ENCODE measurements around the gene DDX46.
A peak's percentile ranks its signal among the peaks of the same experiment; 100 is the strongest.
"Not testable (repeated sequence)": the region's sequence is repeated elsewhere in the genome, so short reads cannot be mapped to it uniquely, and the experiment has no call there.

DDX46 gene

GRCh38 chr5:134758504-134759341 lies at the start of gene DDX46:
DDX46 (plus strand) TSS chr5:134758779; CDS start chr5:134758939, 160 bp downstream.
- Histone ChIP-seq H3K79me2 (peaks cover 38% of the 10 kb centered on the region), H3K36me3 (ENCODE audit: control insufficient read depth, insufficient read depth, low read length) (no peaks in the 10 kb centered on the region), H3K27me3 (ENCODE audit: control insufficient read depth, insufficient read depth, low read length) (no peaks in the 10 kb centered on the region), H3K9ac (peak within 1 kb of the TSS; percentile 63), H3K4me3 (ENCODE audit: low read depth, low read length) (peak within 1 kb of the TSS; percentile 85), H3K27ac (peak within 1 kb of the TSS; percentile 50), H3K9me3 (ENCODE audit: control insufficient read depth, low read length) (no peaks in the 10 kb centered on the region), H3K4me2 (ENCODE audit: low read length) (peak within 1 kb of the TSS; percentile 84), H3K4me1 (peaks cover 3% of the 10 kb centered on the region), H2AFZ (peak within 1 kb of the TSS; percentile 92)
- TF ChIP-seq CTCF (IDR thresholded peaks at IDR 0.05) = peak; percentile 83

GRCh38 chr5:134714120-134714519 lies 44.5 kb upstream of the DDX46 start:
- Histone ChIP-seq H2AFZ (no peak overlapping the region), H3K4me2 (ENCODE audit: low read length) (no peak overlapping the region), H3K9ac (no peak overlapping the region), H3K27me3 (ENCODE audit: control insufficient read depth, insufficient read depth, low read length) (no peaks in the 10 kb centered on the region), H3K4me3 (ENCODE audit: low read depth, low read length) (no peak overlapping the region), H3K4me1 (no peaks in the 10 kb centered on the region), H3K79me2 (no peaks in the 10 kb centered on the region), H3K9me3 (ENCODE audit: control insufficient read depth, low read length) (no peaks in the 10 kb centered on the region), H3K36me3 (ENCODE audit: control insufficient read depth, insufficient read depth, low read length) (no peaks in the 10 kb centered on the region), H3K27ac (no peak overlapping the region)
- no peak for TF ChIP-seq CTCF (IDR thresholded peaks at IDR 0.05)

- no peaks in the 10 kb centered on the region for H3K9me3 ChIP-seq (ENCODE audit: control insufficient read depth, low read length)
- H3K9ac ChIP-seq = no peak overlapping the region
- H3K79me2 ChIP-seq = no peaks in the 10 kb centered on the region
- H3K27ac ChIP-seq = no peak overlapping the region
- no peak overlapping the region for H2AFZ ChIP-seq
- H3K4me2 ChIP-seq (ENCODE audit: low read length) = no peak overlapping the region
- H3K4me3 ChIP-seq (ENCODE audit: low read depth, low read length) = no peak overlapping the region
- H3K36me3 ChIP-seq (ENCODE audit: control insufficient read depth, insufficient read depth, low read length) = no peaks in the 10 kb centered on the region
- no peaks in the 10 kb centered on the region for H3K4me1 ChIP-seq
- no peak for TF ChIP-seq CTCF (IDR thresholded peaks at IDR 0.05)
- no peaks in the 10 kb centered on the region for H3K27me3 ChIP-seq (ENCODE audit: control insufficient read depth, insufficient read depth, low read length)
These were observed 44.0 kb upstream of the DDX46 start for GRCh38 chr5:134714541-134714940.

GRCh38 chr5:134715466-134715865 lies 43.1 kb upstream of the DDX46 start:
- H3K79me2 ChIP-seq; H3K4me2 ChIP-seq (ENCODE audit: low read length); H2AFZ ChIP-seq; H3K9me3 ChIP-seq (ENCODE audit: control insufficient read depth, low read length); H3K27ac ChIP-seq; H3K4me1 ChIP-seq; H3K4me3 ChIP-seq (ENCODE audit: low read depth, low read length); H3K36me3 ChIP-seq (ENCODE audit: control insufficient read depth, insufficient read depth, low read length); H3K9ac ChIP-seq; H3K27me3 ChIP-seq (ENCODE audit: control insufficient read depth, insufficient read depth, low read length): not testable (repeated sequence)

GRCh38 chr5:134724872-134725271 lies 33.7 kb upstream of the DDX46 start:
- Histone ChIP-seq H3K4me3 (ENCODE audit: low read depth, low read length) (no peak overlapping the region), H3K9ac (no peak overlapping the region)

More at GRCh38 chr5:134724872-134725271, 33.7 kb upstream of the DDX46 start:
- H3K4me2 ChIP-seq (ENCODE audit: low read length) = no peak overlapping the region
- TF ChIP-seq CTCF (IDR thresholded peaks at IDR 0.05) = no peak
- H3K79me2 ChIP-seq = no peaks in the 10 kb centered on the region
- no peak overlapping the region for H2AFZ ChIP-seq
- H3K4me1 ChIP-seq = no peaks in the 10 kb centered on the region
- no peaks in the 10 kb centered on the region for H3K36me3 ChIP-seq (ENCODE audit: control insufficient read depth, insufficient read depth, low read length)
- no peak overlapping the region for H3K27ac ChIP-seq
- no peaks in the 10 kb centered on the region for H3K9me3 ChIP-seq (ENCODE audit: control insufficient read depth, low read length)
- no peaks in the 10 kb centered on the region for H3K27me3 ChIP-seq (ENCODE audit: control insufficient read depth, insufficient read depth, low read length)
